ENCODE data around the gene MYH11.
"Not testable (repeated sequence)": the region's sequence is repeated elsewhere in the genome, so short reads cannot be mapped to it uniquely, and the experiment has no call there.

Gene MYH11

DNA sequence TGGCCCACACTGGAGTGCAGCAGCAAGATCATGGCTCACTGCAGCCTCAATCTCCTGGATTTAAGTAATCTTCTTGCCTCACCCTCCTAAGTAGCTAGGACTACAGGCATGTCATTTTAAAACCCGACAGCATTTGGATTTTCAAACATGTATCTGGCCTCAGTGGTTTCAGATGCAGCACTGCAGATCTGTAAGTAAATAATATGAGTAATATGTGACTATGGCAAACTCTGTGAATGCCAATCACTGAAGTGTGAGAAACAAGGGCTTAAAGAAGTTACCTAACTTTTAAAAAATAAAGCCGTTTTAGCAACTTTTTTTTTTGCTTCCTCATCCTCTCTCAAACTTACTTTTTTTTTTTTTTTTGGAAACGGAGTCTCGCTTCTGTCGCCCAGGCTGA is 19.7 kb upstream of the MYH11 start:
- no peak for DNase-seq (ENCODE audit: low spot score)

DNA sequence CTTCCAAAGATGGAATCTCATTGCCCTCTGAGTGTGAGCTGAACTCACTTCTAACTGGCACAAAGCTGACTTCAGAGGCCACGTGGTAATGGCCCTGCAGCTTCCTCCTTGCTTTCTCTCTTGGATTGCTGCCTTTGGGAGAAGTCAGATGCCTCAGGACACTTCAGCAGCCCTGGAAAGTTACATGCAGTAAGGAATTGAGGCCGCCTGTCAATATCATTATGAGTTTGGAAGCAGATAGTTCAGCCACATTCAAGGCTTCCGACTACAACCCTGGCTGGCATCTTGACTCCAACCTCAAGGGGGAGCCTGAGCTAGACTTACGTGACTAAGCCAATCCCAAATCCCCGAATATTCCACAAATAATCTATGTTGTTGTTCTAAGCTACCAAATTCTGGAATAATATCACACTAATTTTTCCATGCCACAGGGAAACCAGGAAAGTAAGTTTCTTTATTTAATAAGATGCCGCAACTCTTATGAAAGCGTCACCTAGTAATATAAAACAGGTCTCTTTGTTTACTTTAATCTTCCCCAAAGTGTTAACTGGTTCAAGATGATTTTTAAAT is 18.0 kb upstream of the MYH11 start:
- peak; percentile 63 for DNase-seq (ENCODE audit: low spot score)

DNA sequence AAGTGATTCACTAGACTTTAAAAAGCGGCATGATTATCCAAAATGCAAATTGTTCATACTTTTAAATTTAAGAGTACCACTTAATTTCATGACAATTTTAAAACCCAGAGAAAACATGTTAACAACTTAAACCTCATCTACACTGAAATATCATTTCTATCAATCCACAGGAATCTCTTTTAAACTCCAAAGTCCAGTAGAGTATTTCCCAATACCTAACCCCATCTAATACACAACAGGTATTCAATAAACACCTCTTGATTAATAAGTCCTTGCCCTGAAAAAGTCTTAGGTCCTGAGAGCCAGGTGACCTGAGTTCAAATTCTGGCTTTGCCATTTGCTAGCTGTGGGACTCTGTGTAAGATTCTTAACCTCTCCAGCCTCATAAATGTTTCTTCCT is 16.9 kb upstream of the MYH11 start:
- DNase-seq (ENCODE audit: low spot score), result no peak

DNA sequence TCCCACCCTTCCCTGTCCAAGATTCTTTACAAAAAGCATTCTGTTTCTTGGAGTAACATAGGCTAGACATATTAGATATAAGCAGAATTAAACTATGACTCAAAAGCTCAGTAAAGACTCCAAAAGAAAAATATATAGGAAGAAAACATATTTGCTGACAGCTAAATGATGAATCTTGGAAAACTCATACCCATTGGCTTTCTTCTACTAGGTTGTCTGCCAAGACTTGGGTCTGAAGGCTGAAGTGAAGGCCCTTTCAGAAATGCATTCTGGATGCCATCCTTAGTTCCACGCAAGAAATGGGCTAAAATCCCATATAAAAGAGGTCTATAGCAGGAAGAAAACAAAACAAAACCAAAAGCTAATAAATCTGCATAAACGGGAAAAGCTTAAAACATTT is 16.5 kb upstream of the MYH11 start:
- no peak for DNase-seq (ENCODE audit: low spot score)

DNA sequence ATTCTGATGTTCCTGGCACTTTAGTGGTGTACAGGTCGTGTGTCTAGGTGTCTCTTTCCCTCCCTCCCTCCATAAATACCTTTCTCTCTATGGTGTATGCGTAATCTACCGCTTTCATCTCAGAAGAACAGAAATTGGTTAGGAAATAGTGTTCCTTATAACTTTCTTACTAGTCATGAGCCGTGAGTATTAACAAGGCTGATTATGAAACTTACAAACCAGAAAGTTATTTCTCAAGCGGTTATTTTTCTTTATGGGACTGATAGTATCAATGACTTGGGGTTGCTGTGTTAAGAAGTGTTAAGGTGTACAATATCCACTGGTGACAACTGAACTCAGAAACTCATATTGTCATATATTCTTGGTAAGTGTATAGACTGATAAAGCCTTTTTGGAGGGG is 13.2 kb upstream of the MYH11 start:
- DNase-seq (ENCODE audit: low spot score), result no peak

DNA sequence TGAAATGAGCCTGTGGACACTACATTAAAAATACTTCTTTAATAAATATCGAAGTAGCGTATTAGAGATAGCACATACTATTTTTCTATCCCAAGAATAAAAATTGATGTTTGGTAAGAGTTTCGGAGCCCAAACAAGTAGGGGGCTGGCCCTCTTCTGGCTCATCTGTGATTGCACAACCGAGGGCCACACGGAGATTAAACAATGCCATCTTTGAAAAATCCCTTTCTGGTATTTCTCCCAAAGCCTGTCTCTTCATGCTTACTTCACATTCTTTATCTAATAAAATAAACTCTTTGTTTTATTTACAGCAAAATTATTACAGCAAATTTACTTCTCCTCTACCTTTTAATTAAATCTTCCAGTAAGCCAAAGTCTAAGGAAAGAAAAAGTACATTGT is 9.6 kb upstream of the MYH11 start:
- no peak for DNase-seq (ENCODE audit: low spot score)

DNA sequence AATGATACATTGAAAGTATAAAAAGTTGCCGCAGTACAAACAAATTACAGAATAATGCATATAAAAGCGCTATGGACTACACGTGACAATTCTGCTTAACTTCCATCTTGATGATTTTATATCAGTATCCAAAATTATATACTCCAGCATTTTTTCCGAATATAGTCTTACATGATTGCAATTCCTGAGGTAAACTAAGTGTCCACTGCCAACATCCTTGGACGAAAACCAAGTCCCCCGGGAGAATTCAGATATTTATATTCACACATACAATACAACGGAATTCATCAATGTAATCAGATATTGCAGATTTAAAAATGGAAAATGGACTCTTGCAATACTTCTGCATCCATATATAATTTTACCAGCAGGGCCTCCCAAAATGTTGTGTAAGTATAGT is 8.9 kb upstream of the MYH11 start:
- no peak for DNase-seq (ENCODE audit: low spot score)

DNA sequence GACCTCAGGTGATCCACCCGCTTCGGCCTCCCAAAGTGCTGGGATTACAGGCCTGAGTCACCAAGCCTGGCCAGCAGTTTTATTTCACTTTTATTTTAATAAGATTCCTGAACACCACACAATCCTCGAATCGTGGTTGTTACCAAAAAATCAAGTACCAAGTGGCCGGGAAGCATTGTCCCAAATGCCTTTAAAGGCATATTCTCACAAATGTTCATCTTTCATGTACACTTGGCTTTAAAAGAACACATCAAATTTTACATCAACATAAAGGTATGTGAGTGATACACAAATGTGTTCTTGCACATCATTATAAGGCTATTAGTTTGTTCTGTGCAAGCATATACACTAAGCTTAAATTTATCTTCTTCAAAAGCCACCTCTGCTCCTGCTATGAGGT is 8.1 kb upstream of the MYH11 start:
- no peak for DNase-seq (ENCODE audit: low spot score)

DNA sequence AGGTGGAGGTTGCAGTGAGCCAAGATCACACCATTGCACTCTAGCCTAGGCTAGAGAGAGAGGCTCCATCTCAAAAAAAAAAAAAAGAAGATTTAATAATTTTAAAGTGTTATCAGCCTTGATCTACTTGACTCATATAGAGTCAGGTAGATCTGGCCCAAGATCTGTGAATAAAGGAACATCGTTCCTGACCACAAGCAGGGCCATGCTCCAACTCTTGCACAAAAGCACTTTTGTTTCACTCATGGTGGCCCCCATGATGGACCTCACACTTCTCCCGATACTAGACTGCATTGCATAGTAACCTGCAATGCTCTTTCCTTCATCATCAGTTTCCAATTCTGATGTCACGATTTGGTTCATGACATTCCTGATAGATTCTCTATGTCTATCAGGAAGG is 5.2 kb upstream of the MYH11 start:
- no peak for DNase-seq (ENCODE audit: low spot score)

DNA sequence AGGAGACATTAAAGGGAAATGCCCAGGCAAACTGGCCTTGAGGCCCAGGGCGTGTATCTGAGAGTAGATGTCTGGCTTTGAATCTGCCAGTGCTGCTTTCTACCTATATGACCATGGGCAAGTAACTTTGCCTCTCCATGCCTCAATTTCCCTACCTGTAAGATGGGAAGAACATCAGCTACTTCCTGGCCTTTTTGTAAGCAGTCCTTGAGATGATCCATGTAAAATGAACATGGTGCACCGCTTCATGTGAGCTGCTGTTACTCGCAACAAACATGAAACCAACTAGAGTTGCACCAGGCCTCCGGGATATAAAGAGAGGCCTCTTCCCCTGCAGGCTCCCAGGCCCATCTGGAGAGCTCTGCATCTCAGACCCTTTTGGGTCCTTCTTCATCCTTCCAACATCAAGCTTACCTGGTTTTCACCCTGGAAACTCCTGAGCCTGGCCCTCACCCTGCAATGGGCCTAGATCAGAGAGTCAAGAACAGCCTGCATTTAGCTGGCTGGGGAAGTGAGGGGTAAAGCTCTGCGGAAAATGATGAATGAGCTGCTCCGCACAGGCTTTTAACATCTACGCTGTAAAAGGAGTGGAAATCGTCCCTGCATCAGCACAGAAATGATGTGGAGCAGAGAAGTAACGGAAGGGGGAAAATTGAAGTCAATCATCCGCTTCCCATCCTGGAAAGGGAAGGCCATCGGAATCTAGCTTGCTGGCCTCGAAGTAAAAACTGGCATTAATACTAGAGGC is 2.3 kb upstream of the MYH11 start:
- DNase-seq (ENCODE audit: low spot score), result no peak

DNA sequence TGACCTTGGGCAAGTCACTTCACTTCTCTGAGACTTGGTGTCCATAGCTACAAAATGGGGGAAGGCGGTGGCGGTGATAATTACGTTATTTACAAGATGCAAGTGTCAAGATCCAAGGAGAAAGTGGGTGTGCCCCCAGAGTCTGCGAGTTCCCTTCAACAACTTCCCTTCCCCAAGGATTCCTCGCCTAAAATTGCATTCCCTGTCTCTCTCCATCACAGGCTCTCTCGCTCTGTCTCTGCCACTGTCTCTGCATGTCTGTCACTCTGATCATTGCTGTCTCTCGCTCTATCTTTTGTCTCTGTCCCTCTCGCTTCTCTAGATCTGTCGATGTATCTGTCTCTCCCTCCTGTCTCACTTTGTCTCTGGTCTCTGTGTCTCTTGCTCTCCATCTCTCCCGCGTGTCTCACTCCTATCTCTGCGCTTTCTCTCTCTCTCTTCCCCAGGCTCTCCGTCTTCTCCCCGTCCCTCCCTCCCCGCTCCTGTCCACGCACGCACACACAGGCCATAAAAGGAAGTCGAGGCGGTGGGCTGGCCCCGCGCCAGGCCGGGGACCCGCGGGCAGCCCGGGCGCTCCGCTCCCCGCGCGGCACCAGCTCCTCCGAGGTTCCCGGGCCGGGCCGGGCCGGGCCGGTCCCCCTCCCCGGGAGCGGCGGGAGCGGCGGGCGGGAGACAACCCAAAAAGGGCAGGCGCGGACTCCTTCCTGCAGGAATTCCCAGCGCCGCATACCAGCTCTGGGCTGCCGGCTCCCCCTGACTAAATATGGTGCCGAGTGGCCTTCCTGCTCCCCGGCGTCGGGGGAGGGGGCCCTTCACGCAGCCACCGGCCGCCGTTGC is 1.1 kb upstream of the MYH11 start:
- peak; percentile 61 for DNase-seq (ENCODE audit: low spot score)

DNA sequence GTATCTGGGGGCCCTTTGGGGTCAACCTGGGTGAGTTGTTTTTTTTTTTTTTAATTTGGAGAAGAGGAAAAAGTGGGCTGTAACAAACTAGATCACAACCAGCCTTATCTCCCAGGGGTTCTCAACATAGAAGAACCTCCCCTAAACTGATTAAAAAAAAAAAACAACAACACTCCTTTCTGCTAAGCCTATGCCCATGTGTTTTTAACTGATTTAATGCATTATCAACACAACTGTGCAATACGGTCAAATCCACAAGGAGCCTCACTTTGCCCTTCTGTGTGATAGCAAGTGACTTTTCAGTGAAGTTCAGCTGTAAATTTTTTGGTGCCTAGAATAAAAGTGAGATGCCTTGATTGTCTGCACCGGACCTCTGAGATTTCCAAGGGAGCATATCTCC is 646 bp downstream of the MYH11 start:
- DNase-seq (ENCODE audit: low spot score), result no peak

DNA sequence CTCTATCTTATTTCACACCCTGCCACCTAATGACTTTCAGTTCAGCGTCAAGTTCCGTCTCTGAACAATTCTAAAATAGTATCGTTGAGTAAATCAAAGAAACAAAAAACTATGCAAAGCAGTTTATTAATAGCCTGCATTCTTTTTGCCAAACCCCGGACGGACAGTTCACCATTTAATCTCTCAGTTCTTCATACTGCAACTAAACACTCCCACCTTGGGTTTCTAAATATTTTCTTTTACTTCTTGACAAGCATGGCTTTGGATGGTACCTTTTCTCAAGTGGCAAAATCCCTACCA is 1.2 kb downstream of the MYH11 start:
- no peak for DNase-seq (ENCODE audit: low spot score)

DNA sequence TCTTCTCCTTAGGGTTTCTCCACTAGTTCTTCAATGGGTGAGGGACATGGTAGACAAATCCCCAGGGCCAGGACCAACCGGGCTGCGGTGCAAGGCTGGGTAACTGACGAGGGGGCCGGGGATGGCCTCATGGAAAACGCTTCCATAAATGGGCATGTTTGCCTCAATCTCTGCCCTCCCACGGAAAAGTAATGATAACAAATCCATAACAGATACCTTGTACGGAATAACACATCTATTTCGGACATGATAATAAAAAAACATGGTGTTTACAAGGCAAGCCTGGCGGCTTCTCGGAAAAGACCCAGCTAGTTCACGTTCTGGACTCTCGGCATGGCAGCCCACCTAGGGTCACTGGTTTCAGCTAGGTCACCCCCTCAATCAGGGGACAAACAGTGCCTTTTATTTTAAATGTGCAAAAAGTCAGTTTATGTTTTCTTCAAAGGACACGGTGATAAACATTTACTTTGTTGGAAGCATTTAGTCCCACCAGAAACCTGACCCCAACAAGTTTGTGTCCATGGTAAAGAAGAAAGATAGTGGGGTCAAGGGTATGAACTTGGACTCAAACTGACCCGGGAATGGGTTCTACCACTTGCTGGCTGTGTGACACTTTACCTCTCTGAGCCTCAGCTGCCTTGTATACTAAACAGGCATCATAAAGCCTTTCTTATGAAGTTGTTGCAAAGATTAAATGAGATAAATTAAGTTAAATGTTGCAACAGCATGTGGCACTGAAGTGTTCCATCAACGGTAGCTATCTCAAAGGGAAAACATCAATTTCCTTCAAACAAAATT is 1.7 kb downstream of the MYH11 start:
- no peak for DNase-seq (ENCODE audit: low spot score)

DNA sequence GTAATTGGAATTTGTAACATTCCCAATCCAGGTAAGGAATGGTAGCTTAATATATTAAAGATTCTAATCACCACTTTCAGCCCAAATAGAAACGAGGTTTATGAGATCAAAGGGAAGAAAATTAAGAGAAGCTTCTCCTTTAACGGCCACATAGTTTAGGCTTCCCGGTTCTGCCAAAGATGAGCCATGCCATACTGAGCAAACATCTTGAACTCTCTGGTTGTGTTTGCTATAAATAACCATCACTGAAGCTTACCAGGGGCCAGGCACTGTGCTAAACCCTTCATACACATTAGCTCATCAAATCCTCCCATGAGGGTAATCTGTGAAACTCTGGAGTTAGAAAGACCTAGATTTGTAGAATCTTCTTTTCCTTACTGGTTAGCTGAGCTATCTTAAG is 2.8 kb downstream of the MYH11 start:
- no peak for DNase-seq (ENCODE audit: low spot score)

DNA sequence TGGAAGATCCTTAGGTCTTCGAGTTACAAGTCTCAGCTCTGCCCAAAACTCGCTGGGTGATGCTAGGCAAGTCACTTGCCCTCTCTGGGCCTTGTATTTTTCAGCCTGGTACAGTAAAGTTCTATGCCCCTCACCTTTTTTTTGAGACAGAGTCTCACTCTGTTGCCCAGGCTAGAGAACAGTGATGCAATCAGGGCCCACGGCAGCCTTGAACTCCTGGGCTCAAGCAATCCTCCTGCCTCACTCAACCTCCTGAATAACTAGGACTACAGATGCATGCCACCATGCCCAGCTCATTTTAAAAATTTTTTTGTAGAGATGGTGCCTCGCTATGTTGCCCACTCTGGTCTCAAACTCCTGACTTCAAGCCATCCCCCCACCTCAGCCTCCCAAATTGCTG is 3.8 kb downstream of the MYH11 start:
- no peak for DNase-seq (ENCODE audit: low spot score)

DNA sequence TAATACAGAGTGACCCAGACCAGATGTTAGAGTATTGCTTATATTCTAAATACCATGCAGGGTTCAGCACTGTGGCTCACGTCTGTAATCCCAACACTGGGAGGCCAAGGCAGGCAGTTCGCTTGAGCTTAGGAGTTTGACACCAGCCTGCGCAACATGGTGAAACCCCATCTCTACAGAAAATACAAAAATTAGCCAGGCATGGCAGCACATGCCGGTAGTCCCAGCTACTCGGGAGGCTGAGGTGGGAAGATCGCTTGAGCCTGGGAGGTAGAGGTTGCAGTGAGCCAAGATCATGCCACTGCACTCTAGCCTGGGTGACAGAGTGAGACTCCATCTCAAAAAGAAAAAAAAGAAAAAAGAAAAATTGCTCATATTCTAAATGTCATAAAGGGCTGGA is 6.3 kb downstream of the MYH11 start:
- not testable (repeated sequence) for DNase-seq (ENCODE audit: low spot score)

DNA sequence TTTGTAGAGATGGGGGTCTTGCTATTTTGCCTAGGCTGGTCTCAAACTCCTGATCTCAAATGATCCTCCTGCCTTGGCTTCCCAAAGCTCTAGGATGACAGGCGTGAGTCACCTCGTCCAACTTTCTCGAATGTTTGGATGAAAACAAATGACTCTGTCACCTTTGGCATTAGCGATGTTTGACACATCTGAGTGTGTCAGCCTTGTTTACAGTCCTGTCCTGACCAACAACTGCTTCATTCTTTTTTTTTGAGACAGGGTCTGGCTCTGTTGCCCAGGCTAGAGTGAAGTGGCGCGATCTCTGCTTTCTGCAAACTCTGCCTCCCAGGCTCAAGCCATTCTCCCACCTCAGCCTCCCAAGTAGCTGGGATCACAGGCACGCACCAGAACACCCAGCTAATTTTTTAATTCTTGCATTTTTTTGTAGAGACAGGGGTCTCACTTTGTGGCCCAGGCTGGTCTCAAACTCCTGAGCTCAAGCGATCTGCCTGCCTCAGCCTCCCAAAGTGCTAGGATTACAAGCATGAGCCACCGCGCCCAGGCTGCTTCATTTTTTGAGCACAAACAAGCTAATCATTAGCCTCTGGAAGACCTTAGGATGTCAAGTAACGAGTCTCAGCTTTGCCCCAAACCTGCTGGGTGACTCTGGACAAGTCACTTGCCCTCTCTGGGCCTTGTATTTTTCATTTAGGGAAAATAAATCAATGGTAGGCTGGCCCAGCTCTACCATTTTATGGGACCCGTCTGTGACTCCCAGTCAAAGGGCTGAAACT is 7.4 kb downstream of the MYH11 start:
- DNase-seq (ENCODE audit: low spot score), result no peak

DNA sequence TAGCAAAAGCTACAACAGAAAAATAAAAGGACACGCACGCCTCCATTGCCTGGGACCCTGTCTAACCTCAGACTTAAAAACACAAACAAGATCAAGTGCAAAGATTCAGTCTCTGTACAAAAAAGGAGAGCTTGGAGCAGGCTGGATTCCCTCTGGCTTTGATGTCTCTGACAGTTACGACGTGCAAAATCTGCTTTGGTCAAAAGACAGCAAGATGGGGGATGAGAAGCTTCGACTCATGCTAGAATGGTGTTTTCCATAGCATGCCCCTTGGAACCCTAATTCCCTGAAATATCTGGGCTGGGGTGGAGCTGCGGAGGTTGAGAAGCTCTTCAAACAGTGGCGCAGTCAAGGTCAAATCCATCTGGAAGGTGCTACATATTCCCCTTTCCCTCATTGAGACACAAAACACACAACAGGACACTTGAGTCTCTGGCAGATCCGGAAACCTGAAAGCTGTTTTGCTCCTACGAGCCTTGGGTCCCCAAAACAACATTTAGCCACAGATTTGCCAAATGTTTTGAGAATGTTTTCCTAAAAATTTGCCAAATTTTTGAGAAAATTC is 9.1 kb downstream of the MYH11 start:
- DNase-seq (ENCODE audit: low spot score), result no peak

DNA sequence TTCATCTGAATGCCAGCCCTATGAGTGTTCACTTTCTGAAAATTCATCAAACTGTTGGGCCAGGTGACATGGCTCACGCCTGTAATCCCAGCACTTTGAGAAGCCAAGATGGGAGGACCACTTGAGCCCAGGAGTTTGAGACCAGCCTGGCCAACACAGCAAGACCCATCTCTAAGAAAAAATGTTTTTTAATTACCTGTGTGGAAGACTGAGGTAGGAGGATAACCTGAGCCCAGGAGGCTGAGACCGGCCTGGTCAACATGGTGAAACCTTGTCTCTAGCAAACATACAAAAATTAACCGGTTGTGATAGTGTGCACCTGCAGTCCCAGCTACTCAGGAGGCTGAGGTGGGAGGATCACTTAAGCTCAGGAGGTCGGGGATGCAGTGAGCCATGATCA is 10.3 kb downstream of the MYH11 start:
- DNase-seq (ENCODE audit: low spot score), result no peak

DNA sequence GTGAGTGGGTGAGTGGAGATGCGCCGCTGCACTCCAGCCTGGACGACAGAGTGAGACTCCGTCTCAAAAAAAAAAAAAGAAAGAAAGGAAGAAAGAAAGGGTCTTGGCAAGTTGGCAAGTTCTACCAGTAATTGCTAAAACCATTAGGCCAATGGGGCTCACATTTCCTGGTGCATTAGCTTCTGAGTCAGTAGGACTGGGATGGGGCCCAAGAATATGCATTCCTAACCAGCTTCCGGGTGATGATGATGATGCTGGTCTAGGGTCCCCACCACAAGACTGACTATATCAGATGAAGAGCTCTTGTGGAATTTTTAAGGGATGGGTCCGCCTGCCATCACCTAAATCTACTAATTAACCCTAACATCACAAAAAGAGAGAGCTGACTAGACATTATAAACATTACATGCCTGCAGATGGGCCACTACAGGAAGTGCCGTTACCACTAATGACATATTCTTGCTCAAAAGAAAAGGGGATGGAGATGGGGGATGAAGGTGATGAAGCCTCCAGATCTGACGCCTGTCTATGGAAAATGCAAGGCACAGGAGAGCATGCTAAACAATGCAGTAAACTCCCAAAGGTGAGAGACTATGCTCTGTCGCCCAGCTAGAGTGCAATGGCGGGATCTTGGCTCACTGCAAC is 13.1 kb downstream of the MYH11 start:
- DNase-seq (ENCODE audit: low spot score), result no peak

Data from AG08395 (cell line).